ENCODE measurements around the gene CCDC102A.

- TF ChIP-seq CTCF (IDR thresholded peaks at IDR 0.05) (no peak), POLR2A (IDR thresholded peaks at IDR 0.05) (no peak)
These were observed 1.3 kb upstream of the CCDC102A start for GRCh38 chr16:57537581-57538234.

Data from thyroid gland (tissue), 4 donors.